ACC112 (cell line): ENCODE measurements around the gene TXNDC5.

Experiments
- H2AFZ ChIP-seq: fragments of 200-600 bp; sonication (generic); one replicate; pipeline ENCODE4 v1.6.0; 2017; ENCODE audit warnings: antibody characterized with exemption, low read length; ENCODE audit not compliant: unreplicated experiment
- H3K27ac ChIP-seq: fragments of 200-600 bp; sonication (generic); 2 replicates; pipeline ENCODE4 v1.5.1; 2014; ENCODE audit warnings: low read depth, mild to moderate bottlenecking, antibody characterized with exemption, low read length, moderate library complexity
- H3K27me3 ChIP-seq: fragments of 200-600 bp; sonication (generic); 2 replicates; pipeline ENCODE4 v1.6.1; 2014; ENCODE audit warnings: mild to moderate bottlenecking, antibody characterized with exemption, low read length, moderate library complexity, mixed read lengths; ENCODE audit not compliant: insufficient read depth
- H3K36me3 ChIP-seq: fragments of 200-600 bp; sonication (generic); 2 replicates; pipeline ENCODE4 v1.6.1; 2016; ENCODE audit warnings: mild to moderate bottlenecking, antibody characterized with exemption, low read length, moderate library complexity, mixed read lengths; ENCODE audit not compliant: insufficient read depth
- H3K4me1 ChIP-seq: fragments of 200-600 bp; sonication (generic); one replicate; pipeline ENCODE4 v1.6.1; 2016; ENCODE audit warnings: low read length, mixed read lengths; ENCODE audit not compliant: insufficient read depth, unreplicated experiment, control insufficient read depth
- H3K4me3 ChIP-seq: fragments of 200-600 bp; sonication (generic); 2 replicates; pipeline ENCODE4 v1.5.1; 2014; ENCODE audit warnings: mild to moderate bottlenecking, low read depth, low read length
- H3K79me2 ChIP-seq: fragments of 200-600 bp; sonication (generic); one replicate; pipeline ENCODE4 v1.6.0; 2016; ENCODE audit warnings: low read length; ENCODE audit not compliant: control insufficient read depth, unreplicated experiment, insufficient read depth

The TXNDC5 gene

GRCh38 chr6:7882505-7883257, 27.9 kb downstream of the TXNDC5 start:
- no peaks in the 10 kb centered on the region for H3K79me2 ChIP-seq
- H3K36me3 ChIP-seq: peaks cover 34% of the 10 kb centered on the region
- H3K4me1 ChIP-seq: no peaks in the 10 kb centered on the region
- H3K27ac ChIP-seq: no peak overlapping the region
- H3K27me3 ChIP-seq: no peaks in the 10 kb centered on the region
- no peak overlapping the region for H2AFZ ChIP-seq
- H3K4me3 ChIP-seq: no peak overlapping the region

DNA sequence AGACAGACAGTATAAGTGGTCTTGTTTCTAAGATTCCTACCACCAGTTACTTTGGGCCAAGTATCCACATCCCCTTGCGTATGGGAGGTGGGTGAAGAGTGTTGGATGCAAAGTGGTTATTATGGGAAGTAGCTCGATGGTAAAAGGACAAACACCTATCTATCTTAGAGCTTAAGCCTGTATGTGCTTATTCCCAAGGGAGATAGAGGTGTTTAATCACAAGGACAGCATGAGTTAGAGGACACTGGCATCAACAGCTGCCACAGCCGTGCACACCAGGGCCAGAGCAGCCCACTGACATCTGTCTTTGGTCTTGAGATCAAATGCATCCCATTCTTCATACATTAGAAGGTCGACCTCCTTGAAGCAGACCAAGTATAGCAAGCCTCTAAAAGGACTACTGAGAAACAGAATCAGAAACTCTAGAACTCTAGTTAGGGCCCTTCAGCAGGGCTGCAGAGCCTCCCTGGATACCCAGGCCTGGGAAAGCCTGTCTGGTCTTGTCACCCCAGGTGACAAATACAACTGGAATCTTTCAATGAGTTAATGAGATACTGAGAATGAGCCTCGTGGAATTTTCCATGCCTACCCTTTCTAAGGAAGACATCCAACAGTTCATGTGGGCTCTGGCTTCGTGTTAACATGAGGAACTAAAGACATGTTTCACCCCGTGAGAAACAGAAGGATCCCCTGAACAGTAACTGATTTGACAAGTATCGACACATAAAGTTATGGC, 28.7 kb downstream of the TXNDC5 start:
- no peak overlapping the region for H3K27ac ChIP-seq
- peaks cover 34% of the 10 kb centered on the region for H3K36me3 ChIP-seq
- no peaks in the 10 kb centered on the region for H3K79me2 ChIP-seq
- H3K4me3 ChIP-seq: no peak overlapping the region
- H3K4me1 ChIP-seq: no peaks in the 10 kb centered on the region
- H2AFZ ChIP-seq: no peak overlapping the region
- H3K27me3 ChIP-seq: no peaks in the 10 kb centered on the region

DNA sequence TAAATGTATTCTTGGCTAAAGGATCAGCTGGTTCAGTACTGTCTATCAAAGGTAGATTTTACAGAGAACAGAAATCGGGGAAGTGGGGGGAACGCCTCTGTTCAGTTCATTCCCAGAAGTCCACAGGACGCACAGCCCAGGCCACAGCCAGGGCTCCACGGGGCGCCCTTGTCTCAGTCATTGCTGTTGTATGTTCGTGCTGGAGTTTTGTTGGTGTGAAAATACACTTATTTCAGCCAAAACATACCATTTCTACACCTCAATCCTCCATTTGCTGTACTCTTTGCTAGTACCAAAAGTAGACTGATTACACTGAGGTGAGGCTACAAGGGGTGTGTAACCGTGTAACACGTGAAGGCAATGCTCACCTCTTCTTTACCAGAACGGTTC, 29.9 kb downstream of the TXNDC5 start:
- Histone ChIP-seq H2AFZ (no peak overlapping the region), H3K4me1 (no peaks in the 10 kb centered on the region), H3K79me2 (no peaks in the 10 kb centered on the region), H3K4me3 (no peak overlapping the region), H3K36me3 (peaks cover 34% of the 10 kb centered on the region), H3K27me3 (no peaks in the 10 kb centered on the region), H3K27ac (no peak overlapping the region)

GRCh38 chr6:7879980-7880717, 30.4 kb downstream of the TXNDC5 start:
- Histone ChIP-seq H3K27ac (no peak overlapping the region), H3K4me3 (no peak overlapping the region), H3K79me2 (no peaks in the 10 kb centered on the region), H3K27me3 (no peaks in the 10 kb centered on the region), H3K36me3 (peaks cover 32% of the 10 kb centered on the region), H3K4me1 (no peaks in the 10 kb centered on the region), H2AFZ (no peak overlapping the region)

- Histone ChIP-seq H3K4me3 (no peak overlapping the region), H3K27ac (no peak overlapping the region), H2AFZ (no peak overlapping the region), H3K79me2 (no peaks in the 10 kb centered on the region), H3K27me3 (no peaks in the 10 kb centered on the region), H3K36me3 (peaks cover 27% of the 10 kb centered on the region), H3K4me1 (no peaks in the 10 kb centered on the region)
Observed at GRCh38 chr6:7879579-7879978, 31.0 kb downstream of the TXNDC5 start.

DNA sequence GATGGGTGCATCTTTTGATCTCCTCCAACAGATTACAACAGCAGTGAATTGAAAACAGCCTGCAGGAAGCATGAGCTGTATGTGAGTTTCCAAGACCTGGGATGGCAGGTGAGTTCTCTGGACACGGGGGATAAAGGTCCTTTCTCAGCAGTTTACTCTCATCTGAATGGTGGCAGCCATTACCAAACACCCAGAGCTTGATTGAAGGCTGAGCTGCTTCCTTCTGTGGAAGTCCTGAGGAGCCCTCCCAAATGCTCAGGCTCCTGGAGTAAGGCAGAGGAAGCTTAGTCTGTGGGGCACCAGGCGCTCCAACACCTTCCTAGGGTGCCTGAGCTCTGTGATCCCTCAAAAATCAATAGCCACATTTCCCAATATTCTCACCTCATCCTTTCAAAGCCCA, 31.5 kb downstream of the TXNDC5 start:
- no peak overlapping the region for H3K27ac ChIP-seq
- H3K79me2 ChIP-seq: no peaks in the 10 kb centered on the region

GRCh38 chr6:7878401-7878964, 32.1 kb downstream of the TXNDC5 start:
- Histone ChIP-seq H3K79me2 (no peaks in the 10 kb centered on the region), H3K4me3 (no peak overlapping the region), H3K27ac (no peak overlapping the region), H3K36me3 (peaks cover 16% of the 10 kb centered on the region; the same call in 1 of the 2 replicates), H2AFZ (no peak overlapping the region), H3K4me1 (no peaks in the 10 kb centered on the region), H3K27me3 (no peaks in the 10 kb centered on the region)

More for the DNA sequence above, 31.5 kb downstream of the TXNDC5 start:
- H3K36me3 ChIP-seq: peaks cover 22% of the 10 kb centered on the region
- H3K4me1 ChIP-seq: no peaks in the 10 kb centered on the region
- H2AFZ ChIP-seq: no peak overlapping the region
- no peaks in the 10 kb centered on the region for H3K27me3 ChIP-seq
- no peak overlapping the region for H3K4me3 ChIP-seq

- H3K27me3 ChIP-seq: no peaks in the 10 kb centered on the region
- no peak overlapping the region for H2AFZ ChIP-seq
- H3K4me1 ChIP-seq: no peaks in the 10 kb centered on the region
- no peak overlapping the region for H3K4me3 ChIP-seq
- no peaks in the 10 kb centered on the region for H3K79me2 ChIP-seq
- H3K27ac ChIP-seq: no peak overlapping the region
- H3K36me3 ChIP-seq: no peaks in the 10 kb centered on the region
Observed at GRCh38 chr6:7868926-7869325, 41.7 kb downstream of the TXNDC5 start.

DNA sequence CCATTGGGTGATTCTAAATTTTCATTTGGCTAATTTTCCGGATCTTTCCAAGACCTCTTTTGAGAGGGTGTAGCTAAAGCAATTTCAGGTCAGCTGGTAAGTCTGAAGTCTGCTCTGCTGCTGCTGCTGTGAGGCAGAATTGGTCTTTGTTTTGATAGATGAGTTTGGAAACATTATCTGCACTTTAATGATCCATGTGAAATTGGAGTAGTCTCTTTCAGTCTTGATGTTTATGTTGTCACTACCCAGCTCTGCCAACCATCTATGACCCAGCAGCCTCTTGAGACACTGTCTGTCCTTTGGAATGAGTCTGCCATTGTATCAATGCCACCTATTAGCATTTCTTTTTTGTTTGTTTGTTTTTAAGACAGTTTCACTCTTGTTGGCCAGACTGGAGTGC, 44.1 kb downstream of the TXNDC5 start:
- H2AFZ ChIP-seq: no peak overlapping the region
- no peaks in the 10 kb centered on the region for H3K4me1 ChIP-seq
- no peaks in the 10 kb centered on the region for H3K79me2 ChIP-seq
- no peaks in the 10 kb centered on the region for H3K27me3 ChIP-seq
- H3K27ac ChIP-seq: no peak overlapping the region
- H3K36me3 ChIP-seq: no peaks in the 10 kb centered on the region
- no peak overlapping the region for H3K4me3 ChIP-seq

GRCh38 chr6:7865781-7866180, 44.8 kb downstream of the TXNDC5 start:
- Histone ChIP-seq H3K4me1 (no peaks in the 10 kb centered on the region), H3K4me3 (no peak overlapping the region), H3K36me3 (no peaks in the 10 kb centered on the region), H3K27me3 (no peaks in the 10 kb centered on the region), H3K79me2 (no peaks in the 10 kb centered on the region), H3K27ac (no peak overlapping the region), H2AFZ (no peak overlapping the region)
